ENCODE results near the gene ABCD3. TPM values are rescaled to one million over a fixed set of nuclear protein-coding genes. Genes with fewer than 3 reads are reported as not detected.

Gene ABCD3
- total RNA-seq, 3 donors from 2014 or later: 22.2 to 60.3 (median 36.1) TPM

DNA sequence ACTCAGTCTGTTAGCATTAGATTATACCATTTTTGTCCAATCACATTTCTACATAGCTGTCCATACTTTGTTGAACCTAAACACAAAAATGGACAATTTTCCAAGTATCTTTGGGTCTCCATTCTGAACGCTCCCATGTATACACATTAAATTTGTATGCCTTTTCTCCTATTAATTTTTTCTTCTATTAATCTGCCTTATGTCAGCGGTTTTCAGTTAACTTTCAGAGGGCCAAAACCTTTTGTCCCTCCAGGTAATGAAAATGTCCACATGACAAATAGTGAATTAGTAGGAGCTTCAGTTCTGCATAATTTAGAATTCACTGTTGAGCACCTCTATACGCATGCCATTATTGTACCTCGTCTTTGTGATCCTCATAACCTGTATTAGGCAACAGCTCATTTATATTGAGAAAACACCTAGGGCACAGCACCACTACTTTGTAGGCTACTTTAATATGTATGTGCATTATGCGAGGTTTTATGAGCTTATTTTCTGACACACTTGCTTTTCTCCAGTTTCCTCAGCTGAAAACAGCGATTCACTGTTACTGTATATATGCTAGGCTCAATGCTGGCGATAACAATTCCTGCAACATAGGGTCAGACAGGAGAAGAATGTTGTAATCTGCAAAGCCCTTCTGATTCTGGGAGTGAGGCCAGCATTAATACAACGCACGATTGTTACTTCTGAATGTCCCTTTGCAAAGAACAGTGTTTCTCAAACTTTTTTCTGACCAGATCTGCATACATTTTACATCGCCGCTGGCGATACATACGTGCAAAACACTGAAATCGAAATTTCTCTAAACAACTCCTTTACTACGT, 1.1 kb upstream of the ABCD3 start:
- no peak for TF ChIP-seq CTCF (IDR thresholded peaks at IDR 0.05)
- TF ChIP-seq POLR2A (IDR thresholded peaks at IDR 0.05): no peak
- TF ChIP-seq POLR2AphosphoS5 (IDR thresholded peaks at IDR 0.05): no peak
- Histone ChIP-seq H3K27me3 (no peaks in the 10 kb centered on the region), H3K4me1 (peaks cover 0 to 9% of the 10 kb centered on the region in 2 donors), H3K9me3 (no peaks in the 10 kb centered on the region), H3K36me3 (no peaks in the 10 kb centered on the region), H3K27ac (peak overlapping the region; percentile 89 to 92), H3K4me3 (peak overlapping the region; percentile 88 to 97 (median 93))
- intact Hi-C loops (cut with DNase I; ENCODE audit: low total_unique reads): no loop called here
- peak in 1 of 2 donors; percentile 45 for DNase-seq (ENCODE audit: low spot score in 2 of 2)

- H3K27ac ChIP-seq: peak overlapping the region; percentile 89 to 92
- TF ChIP-seq CTCF (IDR thresholded peaks at IDR 0.05) (no peak), POLR2A (IDR thresholded peaks at IDR 0.05) (no peak), POLR2AphosphoS5 (IDR thresholded peaks at IDR 0.05) (no peak)
- H3K4me3 ChIP-seq: peak overlapping the region; percentile 88 to 97 (median 93)
- H3K9me3 ChIP-seq: no peaks in the 10 kb centered on the region
- no peaks in the 10 kb centered on the region for H3K36me3 ChIP-seq
- intact Hi-C loops (cut with DNase I; ENCODE audit: low total_unique reads): no loop called here
- DNase-seq (ENCODE audit: low spot score in 2 of 2): no peak
- H3K4me1 ChIP-seq: peaks cover 0 to 9% of the 10 kb centered on the region in 2 donors
- no peaks in the 10 kb centered on the region for H3K27me3 ChIP-seq
Observed at GRCh38 chr1:94417728-94417977, 536 bp upstream of the ABCD3 start.

- intact Hi-C loops (cut with DNase I; ENCODE audit: low total_unique reads): no loop called here
- Histone ChIP-seq H3K27ac (peak overlapping the region; percentile 89 to 92), H3K4me3 (peak overlapping the region; percentile 88 to 97 (median 93)), H3K27me3 (no peaks in the 10 kb centered on the region), H3K36me3 (no peaks in the 10 kb centered on the region), H3K4me1 (peaks cover 0 to 9% of the 10 kb centered on the region in 2 donors), H3K9me3 (no peaks in the 10 kb centered on the region)
- TF ChIP-seq POLR2A (IDR thresholded peaks at IDR 0.05) (no peak), CTCF (IDR thresholded peaks at IDR 0.05) (no peak), POLR2AphosphoS5 (IDR thresholded peaks at IDR 0.05) (no peak)
- DNase-seq (ENCODE audit: low spot score in 2 of 2): peak; percentile 51 to 58
Observed at GRCh38 chr1:94418664-94419655, 771 bp downstream of the ABCD3 start.

DNA sequence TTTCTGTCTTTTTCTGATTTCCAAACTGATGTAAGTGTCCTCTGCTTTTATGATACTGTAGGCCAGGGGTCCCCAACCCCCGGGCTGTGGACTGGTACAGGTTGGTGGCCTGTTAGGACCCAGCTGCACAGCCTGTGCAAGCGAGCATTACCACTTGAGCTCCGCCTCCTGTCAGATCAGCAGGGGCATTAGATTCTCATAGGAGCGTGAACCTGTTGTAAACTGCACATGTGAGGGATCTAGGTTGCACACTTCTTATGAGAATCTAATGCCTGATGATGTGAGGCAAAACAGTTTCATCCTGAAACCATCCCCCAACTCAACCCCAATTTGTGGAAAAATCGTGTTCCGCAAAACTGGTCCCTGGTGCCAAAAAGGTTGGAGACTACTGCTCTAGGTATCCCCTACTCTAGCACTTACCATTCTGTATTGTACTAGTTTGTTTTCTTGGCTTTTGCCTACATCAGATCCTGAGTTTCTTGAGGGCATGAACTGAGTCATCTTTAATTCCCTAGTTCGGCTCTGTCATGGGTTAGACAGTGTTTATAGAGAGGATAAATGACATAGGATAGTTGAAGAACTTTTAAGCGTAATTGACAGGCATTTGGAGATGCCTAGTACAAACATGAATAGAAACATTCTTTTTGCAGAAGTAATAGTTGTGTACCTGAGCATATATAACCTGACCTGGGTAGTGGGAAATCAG, 4.1 kb downstream of the ABCD3 start:
- intact Hi-C loops (cut with DNase I; ENCODE audit: low total_unique reads): no loop called here
- peaks cover 0 to 15% of the 10 kb centered on the region in 2 donors for H3K4me1 ChIP-seq

More for the DNA sequence above, 4.1 kb downstream of the ABCD3 start:
- no peaks in the 10 kb centered on the region for H3K9me3 ChIP-seq
- no peak for DNase-seq (ENCODE audit: low spot score in 2 of 2)
- H3K27ac ChIP-seq: peak overlapping the region in 1 of 2 donors; percentile 0
- H3K4me3 ChIP-seq: no peak overlapping the region
- no peak for TF ChIP-seq CTCF (IDR thresholded peaks at IDR 0.05)
- TF ChIP-seq POLR2A (IDR thresholded peaks at IDR 0.05): no peak
- TF ChIP-seq POLR2AphosphoS5 (IDR thresholded peaks at IDR 0.05): no peak
- H3K27me3 ChIP-seq: no peaks in the 10 kb centered on the region
- no peaks in the 10 kb centered on the region for H3K36me3 ChIP-seq

All from breast epithelium (tissue), 4 donors.